Coronary artery (tissue), 2 donors: Measurements from ENCODE around the gene TMPRSS13.

ENCODE experiments used
- DNase-seq: peaks from one replicate; pipeline ENCODE4 v3.0.0-alpha.2; 2017; ENCODE audit warnings: low spot score
- H3K27ac ChIP-seq, 2 donors: fragments of 200-600 bp; sonication (generic); one replicate each; pipeline ENCODE4 v1.5.1; 2016 to 2019
- H3K4me3 ChIP-seq: fragments of 200-600 bp; sonication (generic); 2 replicates; pipeline ENCODE4 v1.5.1; 2016; ENCODE audit warnings: mild to moderate bottlenecking, moderate library complexity
- CTCF ChIP-seq: fragments of 200-600 bp; sonication (generic); IDR thresholded peaks from one replicate; pipeline ENCODE4 v1.5.1; 2019; ENCODE audit warnings: antibody characterized with exemption

Gene TMPRSS13

DNA sequence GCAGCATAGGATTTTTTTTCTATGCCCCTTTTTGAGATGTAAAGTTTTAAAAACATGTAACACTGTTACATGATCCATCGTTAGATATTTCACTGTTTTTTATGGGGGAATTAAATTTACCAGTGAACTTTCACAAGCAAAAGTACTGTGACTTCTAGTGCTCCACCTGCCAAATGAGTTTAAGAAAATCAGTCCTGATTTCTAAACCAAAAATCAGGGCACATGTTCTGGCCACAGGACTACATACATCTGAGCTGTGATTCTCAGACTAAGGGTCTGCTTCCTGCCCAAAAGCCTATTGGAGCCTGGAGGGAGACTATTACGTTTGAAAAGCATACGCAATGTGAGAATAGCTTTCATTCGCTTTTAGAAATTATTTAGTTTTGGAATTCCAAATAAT lies 22.5 kb downstream of the TMPRSS13 start:
- no peak for TF ChIP-seq CTCF
- Histone ChIP-seq H3K27ac (no peak overlapping the region), H3K4me3 (no peak overlapping the region)
- DNase-seq: peak; percentile 11

GRCh38 chr11:117906126-117906525 lies 23.1 kb downstream of the TMPRSS13 start:
- H3K4me3 ChIP-seq: no peak overlapping the region
- no peak overlapping the region for H3K27ac ChIP-seq
- no peak for DNase-seq
- TF ChIP-seq CTCF: no peak

DNA sequence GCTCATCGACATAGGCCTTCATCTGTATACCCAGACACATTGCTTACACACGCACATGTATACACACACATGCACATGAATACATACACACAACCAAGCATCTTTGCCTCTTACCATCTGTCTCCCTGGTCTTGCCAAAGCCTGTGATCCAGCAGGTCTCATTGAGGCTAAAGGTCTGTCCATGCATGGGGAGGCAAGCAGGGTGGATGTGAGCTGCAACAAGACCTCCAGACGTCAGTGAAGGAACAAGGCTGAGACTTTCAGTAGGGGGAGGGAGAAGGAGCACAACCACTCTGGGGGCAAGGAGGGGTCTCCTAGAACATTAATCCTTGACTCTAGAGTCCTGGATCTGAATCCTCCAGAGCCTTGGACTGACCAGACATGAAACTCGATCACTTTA lies 23.7 kb downstream of the TMPRSS13 start:
- H3K27ac ChIP-seq: no peak overlapping the region
- TF ChIP-seq CTCF: no peak
- no peak overlapping the region for H3K4me3 ChIP-seq
- peak; percentile 21 for DNase-seq

DNA sequence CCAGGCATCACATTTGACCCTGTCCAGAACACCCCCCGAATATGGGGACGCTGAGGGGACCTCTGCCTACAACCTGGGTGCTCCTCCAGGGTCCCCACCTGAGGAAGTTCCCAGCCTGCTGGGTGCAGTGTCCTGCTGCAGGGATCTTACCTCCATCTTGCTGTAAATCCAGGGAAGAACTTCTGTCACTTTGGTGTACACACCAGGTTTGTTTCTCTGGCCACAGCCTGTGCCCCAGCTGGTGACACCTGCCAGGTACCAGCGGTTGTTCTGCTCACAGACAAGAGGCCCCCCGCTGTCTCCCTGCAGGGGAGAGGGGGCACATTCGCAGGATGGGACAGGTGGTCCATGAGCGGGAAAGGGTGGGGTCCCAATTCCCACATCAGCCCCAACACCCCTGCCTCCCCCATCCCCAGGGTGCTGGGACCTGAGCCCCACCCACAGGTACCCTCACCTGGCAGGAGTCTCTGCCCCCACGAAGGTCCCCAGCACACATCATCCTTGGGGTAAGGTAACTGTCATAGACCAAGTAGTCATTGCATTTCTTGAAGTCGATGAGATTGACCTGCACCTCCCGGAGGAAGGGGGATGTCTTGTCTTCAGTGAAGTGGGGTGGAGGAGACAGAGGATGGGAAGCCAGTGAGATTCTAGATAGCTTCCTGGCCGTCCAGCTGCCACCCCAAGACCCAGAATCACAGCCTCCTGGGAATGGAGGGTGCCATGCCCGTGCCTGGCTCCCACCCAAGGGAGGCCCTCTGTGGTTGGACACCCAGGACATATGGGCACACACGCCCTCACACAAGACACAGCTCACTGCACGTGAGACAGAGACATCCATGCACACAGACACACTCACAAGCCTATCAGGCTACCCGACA lies 25.5 kb downstream of the TMPRSS13 start:
- DNase-seq: peak; percentile 61
- no peak overlapping the region for H3K27ac ChIP-seq
- TF ChIP-seq CTCF: no peak
- H3K4me3 ChIP-seq: no peak overlapping the region

DNA sequence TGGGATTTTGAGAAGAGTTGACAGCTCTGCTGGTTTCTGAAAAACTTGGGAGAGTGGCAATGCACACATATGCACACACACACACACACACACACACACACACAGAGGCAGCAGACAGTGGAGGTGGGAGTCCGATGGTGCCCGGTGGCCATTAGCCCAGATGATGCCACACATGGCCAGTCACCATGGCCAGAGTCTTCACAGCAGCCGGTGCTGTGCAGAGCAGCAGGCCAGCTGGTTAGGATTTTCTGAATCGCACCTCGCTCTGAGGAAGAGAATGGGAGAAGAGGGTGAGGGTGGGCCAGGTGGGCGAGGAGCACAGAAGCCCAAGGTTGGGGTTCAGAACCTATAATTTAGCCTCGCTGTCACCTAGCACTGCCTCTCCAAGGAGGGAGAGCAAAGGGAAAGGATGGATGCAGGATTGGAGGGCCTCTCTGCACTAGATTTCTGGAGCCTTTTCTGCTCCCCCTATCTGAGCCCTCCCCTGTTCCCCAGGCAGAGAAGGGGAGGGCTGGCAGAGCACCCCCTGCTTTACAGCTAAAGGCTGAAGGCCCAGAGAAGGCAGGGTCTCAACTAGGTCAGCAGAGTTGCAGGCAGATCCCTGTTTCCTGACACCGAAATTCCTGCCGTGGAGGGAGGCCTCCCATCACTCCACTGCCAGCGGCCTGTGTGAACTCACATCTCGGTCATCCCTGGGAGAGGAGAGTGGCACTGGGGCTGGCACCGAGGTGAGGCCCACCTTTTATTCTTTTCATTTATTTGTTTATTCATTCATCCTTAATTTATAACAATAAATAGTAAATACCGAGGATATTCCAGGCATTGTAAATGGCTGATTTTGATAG lies 27.0 kb downstream of the TMPRSS13 start:
- TF ChIP-seq CTCF: no peak
- DNase-seq: peak; percentile 38
- Histone ChIP-seq H3K4me3 (no peak overlapping the region), H3K27ac (no peak overlapping the region)

GRCh38 chr11:117901601-117902000 lies 27.6 kb downstream of the TMPRSS13 start:
- TF ChIP-seq CTCF: no peak
- no peak for DNase-seq
- Histone ChIP-seq H3K4me3 (no peak overlapping the region), H3K27ac (no peak overlapping the region)
